HG03565 (cell line): ENCODE measurements around the gene CBFA2T3.

Source experiments
- ATAC-seq: cut with Tn5 transposase; IDR thresholded peaks from one replicate; pipeline ENCODE4 v1.9.1; 2021; ENCODE audit warnings: mild to moderate bottlenecking, moderate library complexity; ENCODE audit not compliant: unreplicated experiment

Gene CBFA2T3

DNA sequence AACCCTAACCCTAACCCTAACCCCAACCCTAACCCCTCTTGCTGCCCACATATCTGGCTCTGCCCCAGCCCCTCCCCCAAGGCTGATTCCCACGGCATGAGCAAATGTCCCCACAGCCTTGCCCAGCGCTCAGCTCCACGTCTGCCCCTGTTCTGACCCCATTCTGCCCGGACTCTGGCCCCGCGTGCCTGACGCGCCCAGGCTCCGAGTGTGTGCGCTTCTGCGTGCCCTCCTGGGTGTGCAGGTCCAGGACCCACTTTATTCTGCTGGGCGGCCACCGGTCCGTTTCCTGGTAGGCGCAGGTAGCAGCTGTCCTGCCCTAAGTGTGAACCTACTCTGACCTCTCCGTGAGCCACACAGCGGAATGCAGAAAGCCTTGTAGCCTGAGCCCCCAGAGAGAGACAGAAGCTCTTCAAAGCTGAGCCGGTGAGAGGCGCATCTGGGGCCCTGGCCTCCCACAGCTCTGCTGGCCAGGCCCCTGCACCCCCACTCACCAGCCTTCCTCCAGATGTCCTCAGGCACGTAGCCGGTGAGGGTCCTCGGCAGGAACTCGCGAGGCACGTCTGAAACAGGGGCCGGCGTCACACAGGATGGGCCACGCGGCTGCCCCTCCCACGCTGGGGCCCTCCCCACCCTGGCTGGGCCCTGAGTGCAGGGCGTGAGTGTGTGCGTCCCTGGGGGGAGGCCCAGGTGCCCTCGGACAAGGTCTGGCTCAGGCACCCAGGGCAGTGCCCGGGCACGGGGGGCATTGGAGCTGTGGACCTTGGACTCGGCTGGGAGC lies 96.6 kb downstream of the CBFA2T3 start:
- no peak for ATAC-seq

- no peak for ATAC-seq
Measured at GRCh38 chr16:88879788-88880055, 97.3 kb downstream of the CBFA2T3 start.

DNA sequence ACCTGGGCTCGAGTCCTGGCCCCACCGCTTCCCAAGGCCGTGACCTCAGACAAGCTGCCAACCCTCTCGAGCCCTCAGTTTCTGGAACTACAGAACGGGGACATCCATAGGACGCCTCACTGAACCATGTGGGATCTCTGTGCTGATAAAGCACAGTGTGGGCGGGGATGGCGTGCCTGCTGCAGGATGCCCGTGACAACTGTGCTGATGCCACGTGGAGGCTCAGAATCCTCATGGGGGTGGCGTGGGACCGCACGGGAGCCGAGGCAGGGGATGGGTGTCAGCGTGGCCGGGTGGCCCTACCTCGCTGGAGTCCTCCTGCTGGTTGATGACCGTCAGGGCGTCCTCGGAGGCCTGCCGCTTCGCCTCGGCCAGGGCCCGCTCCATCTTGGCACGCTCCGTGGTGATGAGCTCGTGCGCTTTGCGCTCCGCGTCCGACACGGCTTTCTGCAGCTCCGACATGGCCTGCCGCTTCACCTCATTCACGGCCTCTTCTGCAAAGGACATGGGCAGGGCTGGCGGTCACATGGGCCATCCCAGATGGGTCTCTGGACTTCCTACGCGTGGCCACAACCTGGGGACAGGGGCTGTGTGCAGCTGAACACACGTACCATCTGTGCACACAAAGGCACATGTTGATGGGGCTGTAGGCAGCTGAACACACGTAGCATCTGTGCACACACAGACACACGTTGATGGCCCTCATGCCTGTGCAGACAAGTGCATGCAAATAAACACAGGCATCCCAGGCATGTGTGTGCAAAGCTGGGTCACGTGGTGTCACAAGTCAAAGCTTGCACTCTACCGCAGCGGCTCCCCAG lies 97.8 kb downstream of the CBFA2T3 start:
- no peak for ATAC-seq

DNA sequence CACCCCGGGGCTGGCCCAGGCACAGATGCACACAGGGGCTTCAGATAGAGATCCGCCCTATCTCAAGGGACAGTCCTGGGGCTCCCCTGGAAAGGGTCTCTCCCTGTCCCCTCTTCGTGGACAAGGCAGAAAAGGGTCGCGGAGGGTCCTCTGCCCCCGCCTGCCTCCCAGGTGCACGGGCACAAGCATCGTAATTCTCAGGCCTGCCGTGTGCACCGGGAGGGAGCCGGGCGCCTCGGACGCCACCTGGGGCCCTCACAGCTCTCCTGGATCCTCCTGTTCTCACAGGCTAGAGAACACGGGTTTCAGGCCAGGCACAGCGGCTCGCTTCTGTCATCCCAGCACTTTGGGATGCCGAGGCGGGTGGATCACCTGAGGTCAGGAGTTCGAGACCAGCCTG lies 98.7 kb downstream of the CBFA2T3 start:
- no peak for ATAC-seq

DNA sequence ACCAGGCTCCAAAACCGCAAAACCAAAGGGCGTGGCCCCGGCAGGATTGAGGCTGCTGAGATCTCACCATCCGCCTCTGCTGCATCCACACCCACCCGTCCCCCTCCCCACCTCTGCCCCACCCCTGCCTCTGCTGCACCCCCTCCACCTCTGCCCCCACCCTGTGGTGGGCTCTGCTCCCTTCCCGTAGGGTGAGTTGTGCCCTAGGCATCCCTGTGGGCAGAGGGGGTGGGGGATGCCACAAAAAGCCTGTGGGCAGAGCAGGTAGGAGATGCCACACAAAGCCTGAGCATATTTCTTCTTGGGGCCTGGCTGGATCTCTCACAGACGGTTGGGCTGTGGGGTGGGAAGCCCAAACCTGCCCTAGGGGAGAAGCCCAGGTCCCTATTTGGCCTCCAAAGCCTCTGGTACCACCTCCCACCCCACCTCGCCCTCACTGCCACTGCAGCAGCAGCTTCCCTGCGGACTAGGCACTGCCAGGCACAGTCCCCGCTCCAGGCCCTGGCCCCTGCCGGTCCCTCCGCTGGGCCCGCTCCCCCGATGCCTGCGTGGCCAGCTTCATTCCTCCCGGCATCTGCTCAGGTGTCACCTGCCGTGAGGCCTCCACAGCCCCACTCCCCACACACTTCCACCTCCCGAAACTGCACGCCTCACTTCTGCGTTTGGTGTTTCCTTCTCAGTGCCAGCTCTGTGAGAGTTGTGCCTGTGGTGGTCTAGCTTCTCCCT lies 99.3 kb downstream of the CBFA2T3 start:
- ATAC-seq, result no peak

DNA sequence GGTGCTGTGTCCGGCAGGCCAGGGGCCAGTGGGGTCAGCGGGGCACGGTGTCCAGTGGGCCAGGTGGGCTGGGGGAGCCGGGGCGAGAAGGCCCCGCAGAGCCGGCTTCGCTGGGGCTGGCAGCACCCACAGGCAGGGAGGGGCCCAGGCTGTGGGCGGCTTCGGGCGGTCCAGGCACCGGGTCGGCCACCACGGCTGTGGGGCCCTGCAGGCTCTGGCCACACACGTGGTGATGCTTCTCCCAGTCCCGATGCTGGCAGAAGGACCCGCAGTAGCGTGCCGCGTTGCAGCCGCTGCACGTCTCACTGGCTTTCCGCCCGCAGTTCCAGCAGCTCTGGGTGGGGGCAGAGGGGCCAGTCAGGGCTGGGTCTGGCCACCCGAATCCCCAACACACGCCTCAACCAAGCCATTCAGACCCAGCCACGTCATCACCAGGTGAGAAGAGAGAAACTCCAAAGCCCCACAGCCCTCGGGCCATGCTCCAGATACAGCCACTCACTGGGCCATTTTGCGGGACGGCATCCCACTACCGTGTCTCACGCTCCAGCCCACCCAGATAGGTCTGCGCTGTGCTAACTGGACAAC lies 100.0 kb downstream of the CBFA2T3 start:
- no peak for ATAC-seq

DNA sequence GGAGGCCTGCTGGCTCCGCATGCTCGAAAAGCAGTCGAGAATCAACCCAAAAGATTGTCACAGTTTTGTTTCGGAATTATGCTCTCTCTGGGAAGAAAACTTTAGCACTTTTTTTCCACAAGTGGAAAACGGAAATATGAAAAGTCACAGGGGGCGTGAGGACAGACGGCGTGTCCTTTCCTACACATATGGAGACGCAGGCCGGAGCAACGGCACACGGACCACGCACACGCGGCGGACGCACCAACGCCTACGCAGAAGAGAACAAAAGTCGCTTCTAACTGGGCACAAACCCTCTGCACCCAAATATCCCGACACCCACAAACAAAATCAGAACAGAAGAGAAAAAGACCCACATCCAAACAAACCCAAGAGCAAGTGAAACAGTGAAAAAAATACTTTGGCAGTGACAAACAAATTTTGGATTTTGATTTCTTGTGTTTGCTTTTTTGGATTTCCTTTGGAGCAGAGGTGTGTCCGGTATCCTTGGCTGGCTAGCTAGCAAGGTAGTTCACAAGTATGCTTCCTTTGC lies 101.2 kb downstream of the CBFA2T3 start:
- no peak for ATAC-seq

DNA sequence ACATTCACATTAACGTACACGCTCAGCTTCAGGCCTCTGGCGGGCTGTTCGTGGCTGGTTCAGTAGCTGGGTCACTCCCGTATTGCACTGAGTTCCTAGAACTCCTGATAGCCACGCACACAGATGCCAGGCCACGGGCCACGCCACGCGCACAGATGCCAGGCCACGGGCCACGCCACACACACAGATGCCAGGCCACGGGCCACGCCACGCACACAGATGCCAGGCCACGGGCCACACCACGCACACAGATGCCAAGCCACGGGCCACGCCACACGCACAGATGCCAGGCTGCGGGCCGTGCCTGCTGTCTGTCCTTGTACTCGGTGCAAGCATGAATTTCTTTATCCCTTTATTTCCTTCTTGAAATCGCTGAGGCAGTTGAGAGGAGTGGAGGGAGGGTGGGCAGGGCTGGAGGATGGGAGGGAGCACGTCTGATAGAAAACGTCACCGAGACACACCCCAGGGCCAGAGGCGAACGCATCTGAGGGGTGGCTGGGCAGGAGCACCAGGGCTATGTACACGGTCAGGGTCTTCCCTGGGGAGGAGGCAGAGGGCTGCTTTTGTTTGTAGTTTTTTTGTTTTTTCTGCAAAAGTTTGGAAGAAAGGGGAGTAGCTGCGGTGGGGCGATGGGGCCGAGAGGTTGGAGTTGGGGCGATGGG lies 101.9 kb downstream of the CBFA2T3 start:
- ATAC-seq, result no peak

DNA sequence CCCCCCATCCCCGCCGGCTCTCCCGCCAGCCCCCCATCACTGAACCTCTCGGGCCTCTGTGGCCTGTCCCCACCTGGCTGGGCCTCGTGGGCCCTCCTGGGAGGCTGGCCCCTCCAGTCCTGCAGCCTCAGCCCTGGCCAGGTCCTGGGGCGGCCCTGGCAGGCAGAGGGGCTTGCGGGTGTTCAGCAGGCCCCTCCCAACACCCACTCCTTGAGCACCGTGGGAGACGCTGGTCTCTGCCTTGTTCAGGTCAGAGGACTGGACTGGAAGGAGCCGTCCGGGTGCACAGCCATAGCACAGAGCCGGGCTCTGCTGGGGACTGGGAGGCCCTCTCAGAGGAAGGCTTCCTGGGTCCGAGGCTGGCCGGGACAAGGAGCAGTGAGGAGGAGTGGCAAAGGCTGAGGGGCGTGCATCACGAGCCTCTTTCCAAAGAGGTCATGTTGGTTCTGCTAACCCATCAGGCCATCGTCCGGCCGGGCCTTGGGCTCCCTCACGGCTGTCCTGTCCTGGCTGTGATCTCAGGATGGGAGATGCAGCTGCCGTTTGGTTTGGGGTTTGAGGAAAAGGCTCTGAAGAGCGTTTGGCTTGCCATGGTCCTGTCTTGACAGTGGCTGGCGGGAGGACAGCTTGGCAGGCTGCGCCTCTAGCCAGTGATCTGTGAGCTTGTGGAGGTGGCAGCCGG lies 104.2 kb downstream of the CBFA2T3 start:
- no peak for ATAC-seq

- no peak for ATAC-seq
Measured at GRCh38 chr16:88871730-88872416, 105.1 kb downstream of the CBFA2T3 start.

DNA sequence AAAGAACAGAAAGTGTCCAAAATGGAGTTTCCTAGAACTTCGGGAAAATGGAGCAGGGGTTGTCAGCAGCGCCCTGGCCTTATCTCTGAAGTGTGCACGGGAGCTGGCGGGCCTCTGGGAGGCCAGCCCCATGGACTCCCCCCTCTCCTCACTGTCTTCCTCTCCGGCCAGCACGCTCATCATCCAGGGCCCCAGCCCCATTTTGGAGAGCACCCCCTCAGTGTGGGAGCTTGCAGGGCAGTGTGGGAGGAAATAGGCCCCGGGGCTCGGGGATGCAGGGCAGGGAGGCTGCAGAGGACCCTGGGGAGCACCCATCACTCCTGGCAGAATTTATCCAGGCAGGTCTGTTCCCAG lies 105.7 kb downstream of the CBFA2T3 start:
- no peak for ATAC-seq

DNA sequence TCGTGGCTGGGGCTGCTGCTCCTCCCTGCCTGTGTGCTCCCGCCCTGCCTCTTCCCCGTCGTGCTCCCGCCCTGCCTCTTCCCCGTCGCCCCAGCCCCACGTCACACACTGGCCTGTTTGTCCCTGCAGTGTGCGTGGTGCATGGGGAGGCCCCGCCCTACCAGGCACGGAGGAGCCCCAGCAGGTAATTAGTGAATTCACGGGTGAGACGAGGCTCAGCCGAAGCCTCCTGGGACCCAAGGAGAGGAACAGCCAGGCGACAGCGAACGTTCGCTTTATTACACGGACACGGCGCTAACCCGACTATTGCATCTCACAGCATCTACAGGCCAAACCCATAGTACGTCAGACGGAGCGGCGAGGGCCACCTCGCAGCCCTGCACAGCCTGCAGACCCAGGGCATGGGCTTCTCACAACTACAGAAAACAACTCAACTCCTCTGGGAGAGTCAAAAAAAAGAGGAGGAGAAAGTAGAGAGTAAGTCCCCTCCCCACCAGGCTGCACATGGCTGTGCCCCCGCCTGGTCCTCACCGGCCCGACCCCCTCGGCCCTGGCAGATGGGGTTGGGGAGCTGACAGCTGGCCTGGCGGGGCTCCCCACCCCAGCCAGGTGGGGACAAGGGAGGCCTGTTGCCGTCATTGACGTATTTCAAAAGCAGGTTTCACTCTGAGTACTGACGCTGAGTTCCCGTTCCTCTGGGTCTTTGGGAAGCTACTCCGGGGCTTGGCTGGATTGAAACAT lies 106.2 kb downstream of the CBFA2T3 start:
- ATAC-seq, result no peak

- ATAC-seq, result no peak
Measured at GRCh38 chr16:88869673-88869980, 107.4 kb downstream of the CBFA2T3 start.

DNA sequence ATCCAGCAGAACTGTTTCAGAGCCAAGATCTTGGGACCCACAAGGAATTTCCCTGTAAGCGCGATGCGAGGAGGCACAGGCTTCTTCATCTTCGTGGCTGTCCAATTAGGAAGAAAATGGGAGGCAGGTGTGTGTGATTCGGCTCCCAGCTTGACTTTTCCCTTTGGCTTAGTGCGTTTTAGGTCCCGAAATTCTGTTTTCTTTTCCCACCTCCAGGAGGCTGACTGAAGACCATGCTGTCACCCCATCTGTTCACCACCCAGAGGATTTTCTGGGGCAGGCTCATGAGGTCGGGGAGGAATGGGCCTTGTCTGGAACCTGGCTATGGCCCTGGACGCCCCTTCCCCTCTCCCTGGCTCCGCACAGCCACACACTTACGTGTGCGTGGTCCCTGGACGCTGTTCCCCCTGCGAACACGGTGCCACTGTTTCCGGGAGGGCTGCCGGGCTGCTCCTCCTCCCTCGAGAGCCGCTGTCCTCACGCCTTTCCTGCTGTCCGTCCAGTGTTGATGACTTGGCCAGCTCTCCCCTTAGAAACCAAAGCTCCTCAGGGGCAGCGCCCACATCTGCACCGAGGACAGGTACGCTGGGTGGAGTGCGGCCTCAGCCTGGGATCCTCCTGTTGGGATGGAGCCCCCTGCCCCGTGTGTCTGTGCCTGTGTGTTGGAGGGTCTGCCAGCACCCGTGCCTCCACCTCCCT lies 107.9 kb downstream of the CBFA2T3 start:
- ATAC-seq, result no peak

DNA sequence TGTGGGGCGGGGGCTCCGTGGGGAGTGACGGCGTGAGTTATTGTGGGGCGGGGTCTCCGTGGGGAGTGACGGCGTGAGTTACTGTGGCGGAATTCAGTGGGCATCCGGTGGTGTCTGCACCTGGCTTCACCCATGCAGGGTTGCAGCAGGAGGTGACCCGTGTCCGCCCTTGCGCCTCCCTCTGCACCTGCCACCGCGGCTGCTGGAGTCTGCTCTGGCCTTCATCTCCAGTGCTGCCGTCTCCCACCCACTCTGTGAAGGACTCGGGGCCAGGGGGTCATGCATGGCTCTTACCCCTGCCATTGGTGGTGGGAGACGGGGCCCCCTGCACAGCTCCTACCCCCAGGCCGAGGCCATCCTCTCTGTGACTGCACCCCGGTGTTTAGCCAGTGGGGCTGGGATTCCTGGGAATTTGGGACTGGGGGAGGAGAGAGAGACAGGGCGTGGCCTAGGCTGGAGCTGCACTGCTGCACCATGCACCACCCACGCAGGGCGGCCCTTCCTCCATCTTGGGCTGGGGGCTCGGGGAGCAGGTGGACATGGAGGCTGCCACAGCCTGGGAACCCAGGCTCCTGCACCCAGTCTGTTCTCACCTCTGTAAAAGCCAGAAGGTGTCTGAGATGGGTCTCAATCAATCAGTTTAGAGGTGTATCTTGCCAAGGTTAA lies 109.3 kb downstream of the CBFA2T3 start:
- ATAC-seq, result no peak

DNA sequence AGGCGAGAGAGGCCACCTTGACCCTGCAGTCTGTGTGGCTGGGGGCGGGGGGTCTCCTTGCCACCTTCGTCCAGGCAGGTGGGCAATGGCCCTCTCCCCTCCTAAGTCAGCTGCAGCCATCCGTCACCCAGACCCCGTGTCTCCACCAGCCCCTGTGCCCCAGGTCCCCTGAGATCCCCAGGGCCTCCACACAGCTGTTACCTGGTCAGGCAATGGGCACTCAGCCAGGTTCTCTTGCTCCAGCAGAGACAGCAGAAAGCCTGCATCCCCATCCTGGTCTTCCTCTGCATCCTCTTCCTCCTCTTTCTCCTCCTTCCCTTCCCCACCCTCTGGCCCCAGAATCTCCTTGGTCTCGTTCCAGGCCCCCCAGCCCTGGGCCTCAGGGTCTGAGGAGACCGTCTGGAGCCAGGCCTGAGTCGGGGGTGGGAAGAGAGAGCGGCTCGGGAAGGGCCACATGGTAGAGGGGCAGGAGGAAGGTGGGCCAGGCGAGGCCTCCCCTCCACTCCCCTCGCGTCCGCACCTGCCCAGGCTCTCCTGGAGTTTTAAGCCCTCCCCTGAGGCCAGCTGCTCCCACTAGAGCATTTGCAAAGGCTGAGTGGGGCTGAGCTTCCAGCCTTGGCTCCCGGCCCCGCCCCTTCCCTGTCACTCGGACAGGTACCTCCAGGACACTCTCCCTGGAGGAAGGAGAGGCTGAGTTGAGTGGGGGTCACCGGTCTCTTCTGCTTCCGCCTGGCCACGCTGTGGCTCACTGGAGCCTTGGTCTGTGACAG lies 110.7 kb downstream of the CBFA2T3 start, which contains the start of gene PABPN1L:
Gene PABPN1L (minus strand): TSS at position 510 of the 770 bp plus-strand sequence. CDS start 54 bp downstream, at position 456.
- no peak for ATAC-seq

- no peak for ATAC-seq
Measured at GRCh38 chr16:88865742-88866141, 111.3 kb downstream of the CBFA2T3 start.
